Upper lobe of right lung (tissue), 1 donor: Measurements from ENCODE around the gene ABCB11. TPM values are rescaled to one million over a fixed set of nuclear protein-coding genes. Genes with fewer than 3 reads are reported as not detected.
A peak's percentile ranks its signal among the peaks of the same experiment; 100 is the strongest.

Experiments used
- ATAC-seq: fragments of 200-7000 bp; cut with Tn5 transposase; one replicate; pipeline ENCODE4 v1.9.1; 2020; ENCODE audit warnings: mild to moderate bottlenecking, moderate library complexity
- DNase-seq: peaks from one replicate; pipeline ENCODE4 v3.0.0-alpha.2; 2020
- H3K27ac ChIP-seq: fragments of 200-600 bp; one replicate; pipeline ENCODE4 v1.8.0; 2022
- H3K27me3 ChIP-seq: fragments of 200-600 bp; one replicate; pipeline ENCODE4 v1.8.0; 2022; ENCODE audit warnings: mild to moderate bottlenecking
- H3K36me3 ChIP-seq: fragments of 200-600 bp; one replicate; pipeline ENCODE4 v1.8.0; 2022
- H3K4me1 ChIP-seq: fragments of 200-600 bp; one replicate; pipeline ENCODE4 v1.8.0; 2022
- H3K4me3 ChIP-seq: fragments of 200-600 bp; one replicate; pipeline ENCODE4 v1.8.0; 2022; ENCODE audit warnings: mild to moderate bottlenecking
- H3K9me3 ChIP-seq: fragments of 200-600 bp; one replicate; pipeline ENCODE4 v1.8.0; 2022
- intact Hi-C: fragments of 100-400 bp; cut with DNase I; formaldehyde crosslinking; loops from one replicate; pipeline ENCODE4 v1.11.0; 2022
- total RNA-seq: library from RNA; stranded (reverse); fragmentation: NEBNext Ultra II Directional; extraction: Animal tissue kit (Norgen Biotek cat#: 25700); gene quantifications from one replicate; pipeline ENCODE4 v1.2.1, GENCODE V29; 2021
- TF ChIP-seq, protein P1 (sequence below): fragments of 200-600 bp; IDR thresholded peaks from one replicate; pipeline ENCODE4 v1.8.0; 2022; ENCODE audit warnings: antibody characterized with exemption
- donor health status: DM: no; HTN: yes; CAD: no; lungs with severe emphysema.

ABCB11 gene
- total RNA-seq, 1 donor from 2014 or later: 0.06 TPM

DNA sequence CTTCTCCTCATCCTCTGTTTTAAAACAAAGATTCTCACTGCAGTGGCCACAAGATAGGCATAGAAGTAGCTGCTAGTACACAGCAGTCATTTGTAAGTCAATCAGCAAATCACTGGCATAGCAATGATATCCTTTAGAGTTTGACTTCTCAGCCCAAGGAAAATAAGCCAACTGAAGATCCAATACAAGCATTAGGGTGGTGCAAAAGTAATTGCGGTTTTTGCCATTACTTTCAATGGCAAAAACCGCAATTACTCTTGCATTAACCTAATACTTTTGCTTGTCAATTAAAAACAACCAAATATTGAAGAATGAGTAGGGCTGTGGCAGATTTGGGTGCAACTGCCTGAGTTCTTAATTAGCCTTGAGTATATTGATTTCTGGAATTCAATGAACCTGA, 127.2 kb downstream of the ABCB11 start:
- TF ChIP-seq, protein P1, sequence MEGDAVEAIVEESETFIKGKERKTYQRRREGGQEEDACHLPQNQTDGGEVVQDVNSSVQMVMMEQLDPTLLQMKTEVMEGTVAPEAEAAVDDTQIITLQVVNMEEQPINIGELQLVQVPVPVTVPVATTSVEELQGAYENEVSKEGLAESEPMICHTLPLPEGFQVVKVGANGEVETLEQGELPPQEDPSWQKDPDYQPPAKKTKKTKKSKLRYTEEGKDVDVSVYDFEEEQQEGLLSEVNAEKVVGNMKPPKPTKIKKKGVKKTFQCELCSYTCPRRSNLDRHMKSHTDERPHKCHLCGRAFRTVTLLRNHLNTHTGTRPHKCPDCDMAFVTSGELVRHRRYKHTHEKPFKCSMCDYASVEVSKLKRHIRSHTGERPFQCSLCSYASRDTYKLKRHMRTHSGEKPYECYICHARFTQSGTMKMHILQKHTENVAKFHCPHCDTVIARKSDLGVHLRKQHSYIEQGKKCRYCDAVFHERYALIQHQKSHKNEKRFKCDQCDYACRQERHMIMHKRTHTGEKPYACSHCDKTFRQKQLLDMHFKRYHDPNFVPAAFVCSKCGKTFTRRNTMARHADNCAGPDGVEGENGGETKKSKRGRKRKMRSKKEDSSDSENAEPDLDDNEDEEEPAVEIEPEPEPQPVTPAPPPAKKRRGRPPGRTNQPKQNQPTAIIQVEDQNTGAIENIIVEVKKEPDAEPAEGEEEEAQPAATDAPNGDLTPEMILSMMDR: no peak
- ATAC-seq (no peak), DNase-seq (no peak)
- Histone ChIP-seq H3K27ac (no peak overlapping the region), H3K27me3 (no peaks in the 10 kb centered on the region), H3K4me3 (no peak overlapping the region), H3K36me3 (no peaks in the 10 kb centered on the region), H3K9me3 (no peaks in the 10 kb centered on the region), H3K4me1 (no peaks in the 10 kb centered on the region)
- intact Hi-C loops: no loop called here

- TF ChIP-seq, protein P1: no peak
- Histone ChIP-seq H3K9me3 (no peaks in the 10 kb centered on the region), H3K4me1 (no peaks in the 10 kb centered on the region), H3K4me3 (no peak within 1 kb of the TSS), H3K36me3 (no peaks in the 10 kb centered on the region), H3K27ac (no peak within 1 kb of the TSS), H3K27me3 (no peaks in the 10 kb centered on the region)
- DNase-seq (no peak), ATAC-seq (no peak)
- intact Hi-C loops: no loop called here
Observed at GRCh38 chr2:168901003-168901402, 130.1 kb downstream of the ABCB11 start, which contains the start of gene G6PC2. Gene G6PC2, plus strand, starts transcription at chr2:168901291. Its CDS starts 41 bp downstream, at chr2:168901332.

DNA sequence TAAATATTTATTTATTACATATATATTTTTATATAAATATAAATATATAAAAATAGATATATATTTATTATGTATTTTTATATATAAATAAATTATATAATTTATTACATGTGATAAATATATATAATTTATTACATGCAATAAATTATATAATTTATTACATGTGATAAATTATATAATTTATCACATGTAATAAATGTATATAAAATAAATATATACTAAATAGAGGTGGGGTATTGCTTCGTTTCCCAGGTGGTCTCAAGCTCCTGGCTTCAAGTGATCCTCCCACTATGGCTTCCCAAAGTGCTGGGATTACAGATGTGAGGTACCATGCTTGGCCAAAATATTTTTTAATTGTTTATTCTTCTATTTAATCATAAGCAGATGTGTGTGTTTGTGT, 133.7 kb downstream of the ABCB11 start:
- intact Hi-C loops: no loop called here
- no peak for DNase-seq
- Histone ChIP-seq H3K4me3 (no peak overlapping the region), H3K9me3 (no peaks in the 10 kb centered on the region), H3K27me3 (no peaks in the 10 kb centered on the region), H3K4me1 (no peaks in the 10 kb centered on the region), H3K27ac (no peak overlapping the region), H3K36me3 (no peaks in the 10 kb centered on the region)
- no peak for ATAC-seq
- TF ChIP-seq, protein P1: no peak

DNA sequence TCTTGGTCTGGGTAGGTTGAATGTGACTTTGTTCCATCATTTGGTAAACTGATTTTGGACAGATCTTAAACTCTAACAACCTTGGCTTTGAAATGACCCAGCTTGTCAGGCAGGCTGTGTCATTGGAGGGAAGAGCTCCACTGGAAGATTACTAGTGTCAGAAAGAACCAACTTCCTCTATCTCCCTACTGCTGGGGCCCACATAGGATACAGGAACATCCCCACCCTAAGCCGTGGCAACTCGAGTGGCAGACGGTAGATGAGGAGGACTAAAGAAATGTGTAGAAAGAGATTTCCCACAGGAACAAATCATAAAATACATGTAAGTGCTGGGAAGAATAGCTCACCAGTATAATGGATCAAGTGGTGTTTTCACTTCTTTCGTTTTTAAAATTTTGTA, 134.3 kb downstream of the ABCB11 start:
- Histone ChIP-seq H3K4me1 (no peaks in the 10 kb centered on the region), H3K36me3 (no peaks in the 10 kb centered on the region), H3K4me3 (no peak overlapping the region), H3K27ac (no peak overlapping the region), H3K27me3 (no peaks in the 10 kb centered on the region), H3K9me3 (no peaks in the 10 kb centered on the region)
- ATAC-seq: peak; percentile 26
- TF ChIP-seq, protein P1: no peak
- intact Hi-C loops: no loop called here
- DNase-seq: no peak

- no peaks in the 10 kb centered on the region for H3K4me1 ChIP-seq
- intact Hi-C loops: no loop called here
- no peaks in the 10 kb centered on the region for H3K9me3 ChIP-seq
- DNase-seq: no peak
- H3K27me3 ChIP-seq: no peaks in the 10 kb centered on the region
- no peak overlapping the region for H3K27ac ChIP-seq
- H3K36me3 ChIP-seq: no peaks in the 10 kb centered on the region
- TF ChIP-seq, protein P1: no peak
- H3K4me3 ChIP-seq: no peak overlapping the region
- ATAC-seq: no peak
Observed at GRCh38 chr2:168895771-168896170, 135.4 kb downstream of the ABCB11 start.

DNA sequence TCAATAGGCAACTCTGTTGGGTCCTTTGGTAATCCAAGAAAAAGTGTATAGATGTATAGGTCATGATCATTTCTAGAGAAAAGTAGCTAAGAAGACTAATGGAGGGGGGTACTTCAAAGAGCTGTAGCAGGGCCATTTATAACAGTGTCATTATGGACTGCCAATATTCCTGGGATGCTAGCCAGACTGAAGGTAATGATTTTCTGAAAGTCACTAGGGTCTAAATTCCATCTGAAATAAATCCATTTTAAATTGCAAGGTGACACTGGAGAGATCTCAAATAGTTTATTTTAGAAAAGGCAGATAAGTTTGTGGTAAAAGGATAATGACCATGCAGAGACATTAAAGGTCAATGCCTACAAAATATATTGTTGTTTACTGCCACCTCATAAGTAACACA, 136.4 kb downstream of the ABCB11 start:
- Histone ChIP-seq H3K36me3 (no peaks in the 10 kb centered on the region), H3K27me3 (no peaks in the 10 kb centered on the region), H3K27ac (no peak overlapping the region), H3K9me3 (no peaks in the 10 kb centered on the region), H3K4me3 (no peak overlapping the region), H3K4me1 (peaks cover 4% of the 10 kb centered on the region)
- ATAC-seq (no peak), DNase-seq (no peak)
- TF ChIP-seq, protein P1: no peak
- intact Hi-C loops: no loop called here
